ENCODE results near the gene HMCN2.

- TF ChIP-seq CTCF (IDR thresholded peaks at IDR 0.05) (no peak), EP300 (IDR thresholded peaks at IDR 0.05) (no peak), POLR2AphosphoS5 (IDR thresholded peaks at IDR 0.05) (no peak)
These were observed 31.2 kb downstream of the HMCN2 start for GRCh38 chr9:130296783-130297055.

All from stomach (tissue), 4 donors.